HepG2 (cell line): ENCODE data around the gene SEC24B. TPM values are rescaled to one million over a fixed set of nuclear protein-coding genes. Genes with fewer than 3 reads are reported as not detected.

Experiments used
- ATAC-seq: fragments of 200-7000 bp; cut with Tn5 transposase; 3 replicates; pipeline ENCODE4 v1.9.1; 2020; ENCODE audit warnings: mild to moderate bottlenecking, moderate library complexity
- BruUV-seq: library from RNA; stranded (reverse); fragments of 400-500 nt; replicated peaks from 2 replicates; lab custom pipeline; 2021; lab: Mats Ljungman, UMichigan
- CTCF ChIA-PET: fragments of 300-600 bp; formaldehyde crosslinking; extraction: SDS; loops from one replicate; lab custom pipeline; 2021; ENCODE audit warnings: low total read pairs, inconsistent platforms, low intra/inter-chr PET ratio; lab: Yijun Ruan, JAX
- POLR2A ChIA-PET: fragments of 350-600 bp; sonication (Branson Sonifier 250); formaldehyde crosslinking; loops from one replicate; lab custom pipeline; 2020; ENCODE audit warnings: antibody characterized with exemption, inconsistent platforms; lab: Yijun Ruan, JAX
- DNase-seq: peaks from one replicate; pipeline ENCODE4 v3.0.0-alpha.2; 2015; ENCODE audit warnings: low spot score
- FAIRE-seq: peaks from 3 replicates; lab custom pipeline; 2011; peaks lifted over from hg19 to GRCh38; lab: Jason Lieb, UNC
- H2AFZ ChIP-seq: one replicate; pipeline ENCODE4 v1.6.1; 2011; ENCODE audit warnings: low read length, inconsistent platforms
- H3K27ac ChIP-seq: fragments of 300-600 bp; 3 replicates; pipeline ENCODE4 v1.8.0; 2011; ENCODE audit warnings: mixed run types, mild to moderate bottlenecking, mixed read lengths, low read length, inconsistent platforms; ENCODE audit not compliant: insufficient read depth; ENCODE audit errors: extremely low read length
- H3K27me3 ChIP-seq, 2 experiments: fragments of 200-600 bp in 1 of 2; 2 replicates in 1 of 2; 3 replicates in 1 of 2; pipeline versions ENCODE4 v1.6.0 to v1.8.0; 2011; ENCODE audit warnings: low read length in 2 of 2, mild to moderate bottlenecking in 2 of 2, moderate library complexity in 2 of 2, inconsistent platforms in 1 of 2; ENCODE audit not compliant: insufficient read depth in 2 of 2, control insufficient read depth in 1 of 2
- H3K36me3 ChIP-seq, 2 experiments: fragments of 200-600 bp in 1 of 2; replicated peaks in 1 of 2; 2 replicates in 1 of 2; 3 replicates in 1 of 2; pipeline versions ENCODE4 v1.5.1 to v1.8.0; 2011; ENCODE audit warnings: low read length in 2 of 2, inconsistent platforms in 1 of 2; ENCODE audit not compliant: insufficient read depth in 2 of 2, control insufficient read depth in 1 of 2
- H3K4me1 ChIP-seq: 2 replicates; pipeline ENCODE4 v1.5.1; 2012; ENCODE audit warnings: low read length, inconsistent platforms; ENCODE audit not compliant: insufficient read depth
- H3K4me2 ChIP-seq: 2 replicates; pipeline ENCODE4 v1.6.0; 2011; ENCODE audit warnings: low read depth, low read length, inconsistent platforms
- H3K4me3 ChIP-seq, 3 experiments: fragments of 200-600 bp in 1 of 3; sonication (generic), shearing (Covaris generic) in 1 of 3; replicated peaks in 1 of 3; 2 replicates each; pipeline ENCODE4 v1.5.1; 2011 to 2016; ENCODE audit warnings: low read length in 3 of 3, inconsistent platforms in 2 of 3, low read depth in 2 of 3, mild to moderate bottlenecking in 2 of 3, control low read depth in 1 of 3, mixed read lengths in 1 of 3; ENCODE audit not compliant: insufficient read depth in 1 of 3
- H3K79me2 ChIP-seq: one replicate; pipeline ENCODE4 v1.6.1; 2011; ENCODE audit warnings: low read length, inconsistent platforms; ENCODE audit not compliant: insufficient read depth
- H3K9ac ChIP-seq: 2 replicates; pipeline ENCODE4 v1.6.0; 2011; ENCODE audit warnings: mild to moderate bottlenecking, low read depth, low read length, inconsistent platforms; ENCODE audit not compliant: insufficient read depth
- H3K9me3 ChIP-seq: 2 replicates; pipeline ENCODE4 v1.5.1; 2012; ENCODE audit warnings: mild to moderate bottlenecking, low read length
- H4K20me1 ChIP-seq: 2 replicates; pipeline ENCODE4 v1.6.0; 2011; ENCODE audit warnings: inconsistent platforms, mild to moderate bottlenecking, low read length, moderate library complexity; ENCODE audit not compliant: insufficient read depth
- CEBPB ChIP-seq: IDR thresholded peaks from 2 replicates; pipeline ENCODE4 v1.6.1; 2011; ENCODE audit warnings: low read depth, low read length, improper control_type of control experiment, borderline replicate concordance
- DNMT1 ChIP-seq: sonication (generic); formaldehyde crosslinking; IDR thresholded peaks from 2 replicates; pipeline ENCODE4 v1.5.1; 2020; ENCODE audit warnings: mild to moderate bottlenecking, missing genetic modification reagents
- KMT2A ChIP-seq: sonication (generic); formaldehyde crosslinking; IDR thresholded peaks from 2 replicates; pipeline ENCODE4 v1.4.0; 2020; ENCODE audit warnings: missing genetic modification reagents
- NONO ChIP-seq, 2 experiments: fragments of 450-650 bp in 1 of 2; sonication (generic) in 1 of 2; formaldehyde crosslinking in 1 of 2; IDR thresholded peaks in 1 of 2; conservative IDR thresholded peaks in 1 of 2; 2 replicates each; pipeline versions ENCODE4 v1.6.1 to v1.8.0; 2017 to 2022; ENCODE audit warnings: mild to moderate bottlenecking in 1 of 2, missing genetic modification reagents in 1 of 2, moderate library complexity in 1 of 2
- ZKSCAN1 ChIP-seq: fragments of 150-350 bp; IDR thresholded peaks from 2 replicates; pipeline ENCODE4 v1.6.1; 2014; ENCODE audit warnings: low read length
- WGBS: methylation state at CpG from one replicate; pipeline ENCODE4 v1.1.6; 2017; ENCODE audit warnings: low lambda C conversion rate; 5-methylcytosine and 5-hydroxymethylcytosine counted together
- in situ Hi-C: cut with HindIII; loops from 2 replicates; pipeline ENCODE4 v1.10.0; 2017; ENCODE audit warnings: low pct_unique_long_range_greater_than_20kb; ENCODE audit not compliant: extremely low pct_ligation_motif_present
- intact Hi-C: fragments of 100-400 bp; cut with micrococcal nuclease; formaldehyde crosslinking; loops from one replicate; pipeline ENCODE4 v1.10.0; 2022; ENCODE audit not compliant: unreplicated experiment
- polyA plus RNA-seq, 8 experiments: library from polyadenylated mRNA; depleted of rRNA in 3 of 8; stranded (reverse) in 7 of 8; unstranded in 1 of 8; fragments of >200 nt; fragmentation: Illumina TruSeq in 4 of 8; extraction: Trizol in 4 of 8; gene quantifications; 2 replicates each; pipeline versions ENCODE4 v1.2.1 to v1.2.3, GENCODE V29; 2011 to 2016; ENCODE audit warnings: low read depth in 4 of 8, missing spikeins in 1 of 8, mixed read lengths in 1 of 8; ENCODE audit not compliant: insufficient read depth in 1 of 8
- total RNA-seq, 5 experiments: library from RNA; depleted of rRNA; stranded (reverse); fragments of >200 nt; fragmentation: Illumina TruSeq; extraction: Trizol; gene quantifications; 2 replicates each; pipeline ENCODE4 v1.2.3, GENCODE V29; 2016; ENCODE audit warnings: low read depth in 1 of 5
- TF ChIP-seq, protein P1 (sequence below): sonication (generic); formaldehyde crosslinking; conservative IDR thresholded peaks from 2 replicates; pipeline ENCODE4 v1.4.0; 2020; ENCODE audit warnings: missing genetic modification reagents

Gene SEC24B
- total and polyA plus RNA-seq, 2 of the 13 experiments (the other 11 are each of a cell fraction or from before 2014, with no cell fraction given), result 14.6 to 39.0 TPM

DNA sequence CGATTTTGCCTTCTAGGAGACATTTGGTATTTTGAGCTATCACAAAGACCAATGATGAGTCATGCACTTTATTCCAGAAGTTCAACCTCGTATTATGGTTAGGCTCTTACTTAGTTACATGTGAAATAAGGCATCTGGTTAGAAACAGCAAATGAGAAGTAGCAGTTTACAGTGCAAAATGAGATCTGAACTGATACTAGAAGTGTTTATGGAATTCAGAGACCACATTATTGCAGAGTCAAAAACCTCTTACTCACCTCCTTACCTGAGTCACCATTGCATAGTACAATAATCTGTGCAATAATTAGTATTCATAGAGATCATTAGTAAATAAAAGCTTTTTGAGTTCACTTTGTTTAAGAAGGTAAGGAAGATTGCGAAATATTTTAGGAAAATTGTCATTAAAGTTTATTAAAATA lies 38.7 kb downstream of the SEC24B start:
- Histone ChIP-seq H3K36me3 (peaks cover under 1 to 38% of the 10 kb centered on the region in 2 experiments), H3K4me2 (no peak overlapping the region), H3K27me3 (no peaks in the 10 kb centered on the region), H3K4me1 (no peaks in the 10 kb centered on the region), H3K9me3 (no peaks in the 10 kb centered on the region), H3K27ac (no peak overlapping the region), H3K79me2 (peaks cover 17% of the 10 kb centered on the region), H3K9ac (no peak overlapping the region), H3K4me3 (no peak overlapping the region), H2AFZ (no peak overlapping the region), H4K20me1 (peaks cover 6% of the 10 kb centered on the region)
- no TSS peak for BruUV-seq
- in situ Hi-C loops (no loop called here), intact Hi-C loops (no loop called here)
- ChIA-PET POLR2A (no interaction called here), CTCF (no interaction called here)
- TF ChIP-seq NONO (IDR thresholded peaks at IDR 0.05), result no peak
- TF ChIP-seq NONO (CRISPR knock-in tag; conservative IDR thresholded peaks at IDR 0.05), result no peak
- peak; percentile 77 for TF ChIP-seq CEBPB
- 92% methylated on average over 3 of the region's 3 CpGs for WGBS
- no peak for ATAC-seq
- no peak for FAIRE-seq
- no peak for DNase-seq

DNA sequence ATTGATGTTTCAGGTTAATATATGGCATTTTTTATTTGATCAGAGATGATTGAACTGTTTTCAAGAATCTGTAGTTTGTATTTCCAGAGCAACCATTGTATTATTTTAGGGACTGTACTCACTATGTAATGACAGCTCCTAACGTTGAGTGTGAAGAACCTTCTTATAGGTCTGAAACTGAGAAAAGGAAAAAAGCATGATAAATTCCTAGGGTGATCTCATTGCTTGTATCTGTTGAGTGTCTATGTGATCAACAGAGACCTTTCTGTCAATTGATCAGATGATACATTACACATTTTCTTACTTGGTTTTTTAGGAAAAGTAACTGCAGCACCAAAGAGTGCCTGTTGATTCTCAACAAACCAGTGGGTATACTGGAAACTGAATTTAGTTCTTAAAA lies 40.2 kb downstream of the SEC24B start:
- Histone ChIP-seq H3K27me3 (no peaks in the 10 kb centered on the region), H3K4me2 (no peak overlapping the region), H3K36me3 (peaks cover 2 to 38% of the 10 kb centered on the region in 2 experiments), H3K9me3 (no peaks in the 10 kb centered on the region), H3K9ac (no peak overlapping the region), H3K4me1 (no peaks in the 10 kb centered on the region), H3K79me2 (peaks cover 18% of the 10 kb centered on the region), H2AFZ (no peak overlapping the region), H3K27ac (no peak overlapping the region), H4K20me1 (peaks cover 6% of the 10 kb centered on the region), H3K4me3 (no peak overlapping the region)
- FAIRE-seq (no peak), DNase-seq (no peak), ATAC-seq (no peak)
- no TSS peak for BruUV-seq
- CTCF ChIA-PET, result no interaction called here
- intact Hi-C loops (no loop called here), in situ Hi-C loops (no loop called here)
- TF ChIP-seq, protein P1, sequence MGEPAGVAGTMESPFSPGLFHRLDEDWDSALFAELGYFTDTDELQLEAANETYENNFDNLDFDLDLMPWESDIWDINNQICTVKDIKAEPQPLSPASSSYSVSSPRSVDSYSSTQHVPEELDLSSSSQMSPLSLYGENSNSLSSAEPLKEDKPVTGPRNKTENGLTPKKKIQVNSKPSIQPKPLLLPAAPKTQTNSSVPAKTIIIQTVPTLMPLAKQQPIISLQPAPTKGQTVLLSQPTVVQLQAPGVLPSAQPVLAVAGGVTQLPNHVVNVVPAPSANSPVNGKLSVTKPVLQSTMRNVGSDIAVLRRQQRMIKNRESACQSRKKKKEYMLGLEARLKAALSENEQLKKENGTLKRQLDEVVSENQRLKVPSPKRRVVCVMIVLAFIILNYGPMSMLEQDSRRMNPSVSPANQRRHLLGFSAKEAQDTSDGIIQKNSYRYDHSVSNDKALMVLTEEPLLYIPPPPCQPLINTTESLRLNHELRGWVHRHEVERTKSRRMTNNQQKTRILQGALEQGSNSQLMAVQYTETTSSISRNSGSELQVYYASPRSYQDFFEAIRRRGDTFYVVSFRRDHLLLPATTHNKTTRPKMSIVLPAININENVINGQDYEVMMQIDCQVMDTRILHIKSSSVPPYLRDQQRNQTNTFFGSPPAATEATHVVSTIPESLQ, result no peak
- no peak for TF ChIP-seq ZKSCAN1
- TF ChIP-seq DNMT1 (CRISPR knock-in tag), result no peak
- TF ChIP-seq KMT2A (CRISPR knock-in tag), result no peak
- 92% methylated on average over 1 of the region's 1 CpG for WGBS
- POLR2A ChIA-PET, result no interaction called here
